CD4-positive, alpha-beta T cell treated with Interleukin-6 for 4 hours (primary cell): ENCODE measurements around the gene BICRAL.
A peak's percentile ranks its signal among the peaks of the same experiment; 100 is the strongest.
"Not testable (repeated sequence)": the region's sequence is repeated elsewhere in the genome, so short reads cannot be mapped to it uniquely, and the experiment has no call there.

ENCODE experiments used
- DNase-seq: peaks from one replicate; pipeline ENCODE4 v3.0.0-alpha.2; 2020; ENCODE audit warnings: mixed read lengths

Gene BICRAL

DNA sequence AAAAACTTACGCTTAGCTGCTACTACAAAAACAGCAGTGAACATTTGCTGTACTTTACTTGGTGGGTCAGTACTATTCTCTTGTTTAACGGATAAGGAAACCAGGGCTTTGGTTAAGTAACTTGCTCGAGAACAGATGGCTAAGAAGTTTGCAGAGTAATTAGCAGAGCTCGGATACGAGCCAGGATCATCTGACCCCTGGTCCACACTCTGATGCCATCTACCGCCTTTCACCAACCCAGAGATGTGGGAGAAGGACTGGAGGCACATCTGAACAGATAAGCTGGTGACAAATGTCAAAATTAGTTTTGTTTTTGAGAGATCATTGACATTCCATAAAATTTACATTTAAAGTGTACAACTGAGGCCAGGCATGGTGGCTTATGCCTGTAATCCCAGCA lies 78.6 kb downstream of the BICRAL start:
- no peak for DNase-seq

DNA sequence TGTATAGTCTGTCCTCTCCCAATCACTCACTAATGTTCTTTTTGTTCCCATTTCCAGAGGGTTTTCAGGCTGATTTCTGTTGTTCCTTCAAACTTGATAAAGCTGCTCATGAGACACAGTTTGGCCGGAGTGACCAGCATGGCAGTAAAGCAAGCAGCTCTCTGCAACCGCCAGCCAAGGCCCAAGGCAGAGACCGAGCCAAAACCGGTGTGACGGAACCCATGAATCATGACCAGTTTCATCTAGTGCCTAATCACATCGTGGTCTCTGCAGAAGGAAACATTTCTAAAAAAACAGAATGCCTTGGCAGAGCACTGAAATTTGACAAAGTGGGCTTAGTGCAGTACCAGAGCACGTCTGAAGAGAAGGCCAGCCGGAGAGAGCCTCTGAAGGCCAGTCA lies 82.8 kb downstream of the BICRAL start:
- no peak for DNase-seq

DNA sequence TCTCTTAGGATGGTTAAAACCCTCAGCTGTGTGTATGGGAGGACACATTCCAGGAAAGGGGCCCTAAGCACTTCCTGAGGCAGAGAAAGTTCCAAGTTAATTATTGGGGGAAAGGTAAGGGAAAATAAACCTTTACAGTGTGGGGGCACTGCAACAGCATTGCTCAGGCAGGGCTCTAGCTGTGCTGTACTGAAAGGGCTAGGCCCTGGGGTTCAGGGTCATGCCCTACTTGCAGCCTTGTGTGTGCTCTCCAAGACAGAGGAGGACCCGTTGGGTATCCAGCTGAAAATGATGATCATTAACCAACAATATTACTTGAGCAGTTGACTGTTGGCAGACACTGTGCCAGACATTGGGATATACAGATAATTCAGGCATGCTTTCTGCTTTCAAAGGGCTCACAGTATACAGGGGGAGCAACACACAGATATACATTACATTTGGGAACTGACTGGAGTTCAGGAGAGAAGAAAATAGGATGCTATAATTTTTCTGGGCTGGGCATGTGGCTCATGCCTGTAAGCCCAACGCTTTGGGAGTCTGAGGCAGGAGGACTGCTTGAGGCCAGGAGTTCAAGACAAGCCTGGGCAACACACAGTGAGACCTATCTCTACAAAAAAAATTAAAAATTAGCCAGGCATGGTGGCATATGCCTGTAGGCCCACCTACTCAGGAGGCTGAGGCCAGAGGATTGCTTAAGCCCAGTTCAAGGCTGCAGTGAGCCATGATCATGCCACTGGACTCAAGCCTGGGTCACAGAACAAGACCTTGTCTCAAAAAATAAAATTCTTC lies 88.5 kb downstream of the BICRAL start:
- DNase-seq, result no peak

GRCh38 chr6:42871711-42872110 lies 89.9 kb downstream of the BICRAL start:
- no peak for DNase-seq

GRCh38 chr6:42873313-42873712 lies 91.5 kb downstream of the BICRAL start:
- no peak for DNase-seq

GRCh38 chr6:42877695-42878094 lies 95.8 kb downstream of the BICRAL start:
- no peak for DNase-seq

GRCh38 chr6:42879372-42880239 lies 97.8 kb downstream of the BICRAL start, which contains the start of gene RPL7L1:
TSS of gene RPL7L1 (plus strand) at chr6:42879616. CDS start at chr6:42879911, 295 bp downstream.
- peak; percentile 83 for DNase-seq

DNA sequence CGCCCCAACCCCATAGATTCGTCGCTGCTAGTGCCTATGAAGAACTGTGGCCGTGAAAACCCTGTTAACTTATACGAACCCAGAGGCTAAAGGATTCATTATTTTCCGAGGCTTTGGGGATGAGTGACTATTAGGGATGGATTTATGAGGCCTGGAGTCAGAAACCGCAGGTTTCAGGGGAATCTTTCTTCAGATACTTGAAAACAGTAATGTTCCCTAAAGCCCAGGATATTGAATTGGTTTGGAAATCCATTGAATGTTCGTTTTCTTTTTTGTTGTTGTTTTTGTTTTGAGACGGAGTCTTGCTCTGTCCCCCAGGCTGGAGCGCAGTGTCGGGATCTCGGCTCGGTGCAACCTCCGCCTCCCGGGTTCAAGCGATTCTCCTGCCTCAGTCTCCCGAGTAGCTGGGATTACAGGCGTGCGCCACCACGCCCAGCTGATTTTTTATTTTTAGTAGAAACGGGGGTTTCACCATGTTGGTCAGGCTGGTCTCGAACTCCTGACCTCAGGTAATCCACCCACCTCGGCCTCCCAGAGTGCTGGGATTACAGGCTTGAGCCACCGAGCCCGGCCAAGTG lies 98.5 kb downstream of the BICRAL start:
- DNase-seq, result not testable (repeated sequence)

DNA sequence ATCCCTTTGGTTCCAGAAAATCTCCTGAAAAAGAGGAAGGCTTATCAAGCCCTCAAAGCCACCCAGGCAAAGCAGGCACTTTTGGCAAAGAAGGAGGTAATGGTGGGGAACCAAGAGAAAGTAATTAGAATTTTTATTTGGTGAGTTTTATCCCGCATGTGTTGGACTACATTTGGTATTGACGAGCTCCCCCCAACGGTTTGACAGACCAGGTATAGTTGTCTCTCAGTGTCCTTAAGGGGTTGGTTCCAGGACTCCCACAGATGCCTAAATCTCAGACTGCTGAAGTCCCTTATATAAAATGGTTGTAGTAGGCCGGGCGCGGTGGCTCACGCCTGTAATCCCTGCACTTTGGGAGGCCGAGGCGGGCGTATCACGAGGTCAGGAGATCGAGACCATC lies 99.0 kb downstream of the BICRAL start:
- DNase-seq, result not testable (repeated sequence)

DNA sequence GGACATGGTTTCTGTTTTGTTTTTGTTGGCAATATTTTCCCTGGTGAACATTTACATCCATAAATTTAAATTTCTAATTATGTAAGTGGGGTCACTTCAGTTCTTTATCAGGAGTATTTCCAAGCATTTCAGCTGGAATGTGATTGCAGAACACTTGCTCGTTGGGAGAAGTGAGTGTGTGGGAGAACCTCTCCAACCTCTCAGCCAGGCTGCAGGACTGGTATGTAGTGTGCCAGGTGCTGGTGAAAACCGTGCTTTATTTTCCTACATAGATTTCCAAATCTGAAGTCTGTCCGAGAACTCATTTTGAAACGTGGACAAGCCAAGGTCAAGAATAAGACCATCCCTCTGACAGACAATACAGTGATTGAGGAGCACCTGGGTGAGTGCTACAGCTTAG lies 103.8 kb downstream of the BICRAL start:
- no peak for DNase-seq

- not testable (repeated sequence) for DNase-seq
Measured at GRCh38 chr6:42888201-42888600, 106.3 kb downstream of the BICRAL start.

DNA sequence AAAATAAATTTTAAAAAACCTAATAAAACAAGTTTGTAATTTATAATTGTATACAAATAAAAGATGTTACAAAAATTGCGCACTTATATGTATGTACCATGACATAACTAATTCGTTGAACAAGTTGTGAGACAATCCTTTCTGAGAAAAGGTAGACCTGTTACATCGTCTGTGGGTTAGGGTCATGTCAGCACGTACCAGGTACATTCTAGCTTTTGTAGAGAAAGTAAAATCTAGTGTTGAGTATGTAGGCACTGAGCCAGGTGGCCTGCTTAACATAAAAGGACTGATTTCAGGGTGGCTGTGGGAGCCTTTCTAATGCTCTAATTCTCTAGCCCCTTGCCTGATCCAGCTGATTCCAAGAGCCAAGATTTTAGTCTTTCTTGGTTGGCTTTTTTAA lies 108.0 kb downstream of the BICRAL start:
- DNase-seq, result no peak

- DNase-seq, result peak; percentile 92
Measured at GRCh38 chr6:42890311-42891198, 108.7 kb downstream of the BICRAL start.

DNA sequence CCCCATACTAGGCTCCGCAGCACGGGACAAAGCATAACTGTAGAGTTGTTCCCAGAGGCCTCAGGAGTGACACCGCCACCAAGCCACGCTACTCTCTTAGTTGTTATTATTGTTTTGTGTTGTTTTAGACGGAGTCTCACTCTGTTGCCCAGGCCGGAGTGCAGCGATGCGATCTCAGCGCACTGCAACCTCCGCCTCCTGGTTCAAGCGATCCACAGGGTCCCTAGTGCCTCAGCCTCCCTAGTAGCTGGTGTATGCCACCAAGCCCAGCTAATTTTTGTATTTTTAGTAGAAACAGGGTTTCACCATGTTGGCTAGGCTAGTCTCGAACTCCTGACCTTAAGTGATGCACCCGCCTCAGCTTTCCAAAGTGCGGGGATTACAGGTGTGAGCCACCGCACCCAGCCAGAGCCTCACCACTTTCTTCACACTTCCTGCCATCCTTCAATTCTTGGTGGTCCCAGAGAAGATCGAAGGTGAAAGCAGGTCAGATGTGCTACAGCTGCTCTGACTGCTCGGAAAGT lies 109.4 kb downstream of the BICRAL start:
- no peak for DNase-seq

GRCh38 chr6:42894041-42894828 lies 112.4 kb downstream of the BICRAL start:
- not testable (repeated sequence) for DNase-seq

- DNase-seq, result no peak
Measured at GRCh38 chr6:42896178-42896719, 114.4 kb downstream of the BICRAL start.

DNA sequence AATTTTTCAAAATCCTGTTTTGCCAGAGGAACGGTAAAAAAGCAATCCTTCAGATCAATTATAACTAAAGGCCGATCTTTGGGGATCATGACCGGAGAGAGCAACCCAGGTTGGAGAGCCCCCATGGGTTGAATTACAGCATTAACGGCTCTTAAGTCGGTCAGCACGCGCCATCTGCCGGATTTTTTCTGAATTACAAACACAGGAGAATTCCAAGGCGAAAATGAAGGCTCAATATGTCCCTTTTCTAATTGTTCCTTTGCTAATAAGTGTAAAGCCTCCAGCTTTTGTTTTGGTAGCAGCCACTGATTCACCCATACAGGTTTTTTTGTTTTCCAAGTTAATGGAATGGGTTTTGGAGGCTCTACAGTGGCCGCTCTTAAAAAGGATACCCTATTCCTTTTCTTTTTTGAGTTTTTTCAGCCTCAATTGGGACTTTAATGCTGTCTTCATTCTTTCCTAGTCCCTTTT lies 117.1 kb downstream of the BICRAL start:
- peak; percentile 74 for DNase-seq

DNA sequence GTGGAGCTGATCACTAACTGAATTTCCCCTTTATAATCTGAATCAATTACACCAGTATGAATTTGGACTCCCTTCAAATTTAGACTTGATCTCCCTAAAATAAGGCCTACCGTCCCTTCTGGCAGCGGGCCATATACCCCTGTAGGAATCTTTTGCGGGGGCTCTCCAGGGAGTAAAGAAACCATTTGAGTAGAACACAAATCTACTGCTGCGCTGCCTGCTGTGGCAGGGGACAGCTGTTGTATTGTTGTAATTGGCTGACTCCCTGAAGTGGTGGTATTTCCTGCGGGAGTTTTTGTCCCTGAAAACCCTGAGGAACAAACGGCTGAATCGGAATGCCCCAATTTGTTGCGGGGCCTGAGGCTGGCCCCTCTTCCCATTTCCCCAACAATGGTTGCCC lies 118.0 kb downstream of the BICRAL start:
- no peak for DNase-seq

GRCh38 chr6:42901538-42901957 lies 119.7 kb downstream of the BICRAL start:
- DNase-seq, result peak; percentile 77

- DNase-seq, result not testable (repeated sequence)
Measured at GRCh38 chr6:42902429-42903263, 120.8 kb downstream of the BICRAL start.
